ENCODE results near the gene WNT7B. TPM values are rescaled to one million over a fixed set of nuclear protein-coding genes. Genes with fewer than 3 reads are reported as not detected.

The WNT7B gene
- total RNA-seq, 6 donors from 2014 or later: 5.2 to 15.6 (median 8.8) TPM

GRCh38 chr22:45962756-45963324 is 14.1 kb downstream of the WNT7B start:
- WGBS, 2 donors: 78 to 83% methylated on average over 1 to 12 of the region's 12 CpGs
- Histone ChIP-seq H3K9me3 (no peaks in the 10 kb centered on the region), H3K27me3 (no peaks in the 10 kb centered on the region), H3K36me3 (no peaks in the 10 kb centered on the region), H3K27ac (no peak overlapping the region), H3K4me3 (no peak overlapping the region), H3K4me1 (no peaks in the 10 kb centered on the region)
- ATAC-seq (ENCODE audit: low FRiP score in 2 of 2) (no peak), DNase-seq (peak in 1 of 2 donors; percentile 78)
- TF ChIP-seq CTCF (IDR thresholded peaks at IDR 0.05) (no peak), POLR2AphosphoS5 (IDR thresholded peaks at IDR 0.05) (no peak), POLR2A (IDR thresholded peaks at IDR 0.05) (no peak), EP300 (IDR thresholded peaks at IDR 0.05) (no peak)

- WGBS, 2 donors: 83 to 100% methylated on average over 1 of the region's 1 CpG
- TF ChIP-seq CTCF (IDR thresholded peaks at IDR 0.05) (no peak), POLR2A (IDR thresholded peaks at IDR 0.05) (no peak), POLR2AphosphoS5 (IDR thresholded peaks at IDR 0.05) (no peak), EP300 (IDR thresholded peaks at IDR 0.05) (no peak)
Observed at GRCh38 chr22:45962434-45962718, 14.6 kb downstream of the WNT7B start.

GRCh38 chr22:45961679-45962433 is 15.1 kb downstream of the WNT7B start:
- H3K36me3 ChIP-seq: no peaks in the 10 kb centered on the region
- no peaks in the 10 kb centered on the region for H3K9me3 ChIP-seq
- DNase-seq (peak in 1 of 2 donors; percentile 52), ATAC-seq (ENCODE audit: low FRiP score in 2 of 2) (no peak)
- TF ChIP-seq POLR2AphosphoS5 (IDR thresholded peaks at IDR 0.05) (no peak), POLR2A (IDR thresholded peaks at IDR 0.05) (no peak), CTCF (IDR thresholded peaks at IDR 0.05) (no peak), EP300 (IDR thresholded peaks at IDR 0.05) (no peak)
- no peaks in the 10 kb centered on the region for H3K27me3 ChIP-seq
- no peak overlapping the region for H3K4me3 ChIP-seq
- H3K4me1 ChIP-seq: no peaks in the 10 kb centered on the region
- WGBS, 2 donors: 78 to 85% methylated on average over 11 to 17 of the region's 17 CpGs
- no peak overlapping the region for H3K27ac ChIP-seq

More at GRCh38 chr22:45962434-45962718, 14.6 kb downstream of the WNT7B start:
- Histone ChIP-seq H3K4me1 (no peaks in the 10 kb centered on the region), H3K27me3 (no peaks in the 10 kb centered on the region), H3K4me3 (no peak overlapping the region), H3K27ac (no peak overlapping the region), H3K9me3 (no peaks in the 10 kb centered on the region), H3K36me3 (no peaks in the 10 kb centered on the region)
- ATAC-seq (ENCODE audit: low FRiP score in 2 of 2) (no peak), DNase-seq (no peak)

GRCh38 chr22:45960477-45961386 is 16.2 kb downstream of the WNT7B start:
- 81 to 90% methylated on average over 11 to 23 of the region's 23 CpGs for WGBS, 2 donors
- Histone ChIP-seq H3K9me3 (no peaks in the 10 kb centered on the region), H3K27ac (no peak overlapping the region), H3K4me1 (no peaks in the 10 kb centered on the region), H3K27me3 (no peaks in the 10 kb centered on the region), H3K4me3 (no peak overlapping the region), H3K36me3 (no peaks in the 10 kb centered on the region)
- peak in 1 of 2 donors; percentile 56 for DNase-seq
- no peak for TF ChIP-seq POLR2AphosphoS5 (IDR thresholded peaks at IDR 0.05)
- no peak for TF ChIP-seq POLR2A (IDR thresholded peaks at IDR 0.05)
- no peak for TF ChIP-seq CTCF (IDR thresholded peaks at IDR 0.05)
- ATAC-seq (ENCODE audit: low FRiP score in 2 of 2): no peak
